ENCODE data around the gene TMED9.
A peak's percentile ranks its signal among the peaks of the same experiment; 100 is the strongest.
"Not testable (repeated sequence)": the region's sequence is repeated elsewhere in the genome, so short reads cannot be mapped to it uniquely, and the experiment has no call there.

TMED9 gene

DNA sequence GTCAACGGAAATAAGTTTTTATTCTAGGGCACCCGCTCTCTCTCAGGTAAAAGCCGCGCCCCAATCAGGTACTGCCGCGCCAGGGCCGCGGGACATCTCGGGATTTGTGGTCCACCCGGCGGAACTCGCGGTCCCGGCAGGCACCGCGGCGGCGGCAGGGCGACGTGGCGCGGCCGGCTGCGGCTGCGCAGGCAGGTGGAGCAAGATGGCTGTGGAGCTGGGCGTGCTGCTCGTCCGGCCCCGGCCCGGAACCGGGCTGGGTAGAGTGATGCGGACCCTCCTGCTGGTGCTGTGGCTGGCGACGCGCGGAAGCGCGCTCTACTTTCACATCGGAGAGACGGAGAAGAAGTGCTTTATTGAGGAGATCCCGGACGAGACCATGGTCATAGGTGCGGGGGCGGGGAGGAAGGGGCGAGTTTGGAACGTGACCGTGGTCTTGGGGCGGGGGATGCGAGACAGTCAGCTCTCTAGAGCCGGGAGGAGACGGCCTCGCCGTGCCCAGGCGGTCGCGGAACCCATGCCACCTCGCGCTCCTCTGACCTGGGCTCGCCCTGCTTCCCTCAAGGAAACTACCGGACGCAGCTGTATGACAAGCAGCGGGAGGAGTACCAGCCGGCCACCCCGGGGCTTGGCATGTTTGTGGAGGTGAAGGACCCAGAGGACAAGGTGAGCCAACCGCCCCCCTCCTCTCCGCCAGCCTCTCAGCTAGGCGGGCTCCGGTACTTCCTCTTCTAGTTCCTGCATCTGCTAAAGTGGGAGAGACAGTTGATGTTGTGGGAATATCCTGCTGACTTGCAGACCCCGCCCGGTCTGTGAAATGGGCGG, at the start of gene TMED9:
Gene TMED9, plus strand, starts transcription at position 194 of the 825 bp plus-strand sequence. Its CDS starts 12 bp downstream, at position 206.
- DNase-seq (ENCODE audit: low spot score): peak; percentile 88

DNA sequence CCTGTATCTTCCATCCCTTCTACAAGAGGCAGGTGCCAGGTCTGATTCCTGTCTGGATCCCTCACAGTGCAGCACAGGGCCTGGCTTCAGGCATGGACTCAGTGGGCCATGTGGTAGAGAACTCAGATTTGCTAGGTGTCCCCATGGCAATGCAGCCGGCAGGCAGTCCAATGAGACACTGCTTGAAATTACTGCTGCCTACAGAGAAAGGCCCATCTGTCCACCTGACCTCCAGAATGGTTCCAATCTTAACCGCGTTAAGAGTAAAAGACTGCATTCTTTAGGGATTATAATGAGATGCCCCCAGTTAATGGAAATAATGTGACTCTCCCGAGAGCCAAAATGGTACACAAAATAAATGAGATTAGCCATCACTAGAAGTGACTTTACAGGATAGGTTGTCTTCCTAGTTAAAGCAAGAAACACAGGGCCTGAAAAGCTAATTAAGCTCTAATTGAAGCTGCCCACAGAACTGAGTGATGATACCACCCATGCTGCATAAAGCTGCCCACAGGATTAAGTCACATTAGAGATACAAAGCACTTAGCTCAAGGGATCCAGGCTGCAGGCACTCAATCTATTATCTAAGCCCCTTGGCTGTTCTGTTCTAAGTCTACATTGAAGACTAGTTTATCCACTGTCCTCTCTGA, 49.1 kb upstream of the TMED9 start:
- DNase-seq (ENCODE audit: low spot score): no peak

DNA sequence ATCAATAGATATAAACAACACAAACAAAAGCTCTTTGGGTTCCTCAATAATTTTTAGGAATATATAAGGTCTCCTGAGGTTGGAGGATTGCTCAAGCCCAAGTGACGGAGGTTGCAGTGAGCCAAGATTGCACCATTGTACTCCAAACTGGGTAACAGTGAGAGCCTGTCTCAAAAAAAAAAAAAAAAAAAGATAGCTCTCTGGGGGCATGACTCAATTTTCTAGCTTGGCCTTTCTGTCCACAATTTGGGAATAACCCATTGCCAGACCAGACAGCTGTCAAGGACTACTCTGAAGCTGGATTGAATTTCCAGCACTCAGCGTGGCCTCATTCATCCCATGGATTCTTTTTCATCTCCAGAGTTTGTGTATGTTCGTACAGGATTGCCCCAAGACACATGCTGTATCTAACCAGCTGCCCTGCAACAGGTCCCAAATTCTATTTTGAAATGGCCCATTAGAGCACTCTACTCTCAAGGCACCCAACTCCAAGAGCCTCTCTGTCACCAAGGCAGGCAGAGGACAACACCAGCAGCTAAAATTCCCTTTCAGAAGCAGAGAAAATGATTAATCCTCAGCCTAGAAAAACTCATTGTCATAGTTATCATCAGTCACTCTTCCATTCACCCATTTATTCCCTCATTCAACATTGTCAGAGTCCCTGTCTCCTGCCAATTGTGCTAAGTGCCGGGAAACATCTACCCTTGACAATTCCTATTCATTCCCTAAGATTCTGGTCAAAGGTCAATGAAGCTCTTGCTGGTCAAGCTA, 46.3 kb upstream of the TMED9 start:
- DNase-seq (ENCODE audit: low spot score): no peak

DNA sequence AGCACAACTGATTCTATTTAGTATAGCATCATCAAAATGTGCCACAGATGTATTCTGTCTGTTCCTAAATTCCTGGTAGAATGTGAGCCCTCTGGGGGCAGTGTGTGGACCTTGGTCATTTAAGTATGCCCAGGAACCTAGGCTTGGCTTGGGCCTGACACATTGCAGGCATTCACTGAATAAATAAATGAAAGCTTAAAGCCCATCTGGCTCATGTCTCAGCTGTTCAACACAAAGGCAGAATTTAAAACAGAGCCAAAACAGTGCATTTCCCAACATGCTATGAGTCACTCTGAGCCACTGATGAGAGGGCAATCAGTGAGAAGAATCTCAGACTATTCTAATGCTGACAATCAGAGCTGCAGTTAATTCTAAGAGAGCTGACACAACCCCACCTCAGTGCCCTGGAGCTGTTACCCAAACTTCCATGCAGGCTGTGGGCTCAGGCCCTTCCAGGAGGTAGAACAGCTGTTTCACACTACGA, 45.7 kb upstream of the TMED9 start:
- no peak for DNase-seq (ENCODE audit: low spot score)

DNA sequence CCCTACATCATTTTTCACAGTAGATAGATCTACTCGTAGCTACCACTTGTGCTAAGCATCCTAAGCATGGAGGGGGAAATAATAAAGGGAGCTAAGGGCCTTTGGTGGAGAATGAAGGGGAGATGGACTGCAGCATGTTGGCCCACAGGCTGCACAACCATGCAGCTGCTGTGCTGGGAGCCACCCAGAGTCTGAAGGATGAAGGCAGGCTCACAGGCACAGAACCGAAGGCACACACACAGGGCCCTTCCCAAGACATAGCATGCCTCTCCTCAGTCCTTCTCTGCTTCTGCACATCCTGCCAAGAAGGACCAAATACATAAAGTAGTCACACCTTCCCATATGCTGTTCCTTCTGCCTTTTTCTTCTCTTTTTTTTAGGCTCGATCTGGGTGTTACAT, 44.3 kb upstream of the TMED9 start:
- DNase-seq (ENCODE audit: low spot score): no peak

DNA sequence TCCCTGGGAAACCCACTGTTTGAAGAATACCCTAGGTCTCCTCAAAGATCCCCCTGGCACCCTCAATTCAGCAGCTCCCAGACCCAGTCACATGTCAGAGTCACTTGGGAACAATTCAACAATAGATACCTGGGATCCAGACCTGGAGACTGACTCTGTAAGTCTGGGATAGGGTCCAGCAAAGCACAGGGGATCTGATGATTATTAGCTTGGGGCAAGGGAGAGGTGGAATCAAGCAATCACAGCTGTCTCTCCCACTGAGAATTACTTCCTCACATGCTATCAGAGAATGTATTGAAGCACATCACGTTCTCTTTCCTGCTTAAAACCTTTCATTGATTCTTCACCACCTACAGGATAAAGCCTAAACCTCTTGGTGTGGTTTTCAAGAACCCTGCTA, 43.5 kb upstream of the TMED9 start:
- DNase-seq (ENCODE audit: low spot score): no peak

DNA sequence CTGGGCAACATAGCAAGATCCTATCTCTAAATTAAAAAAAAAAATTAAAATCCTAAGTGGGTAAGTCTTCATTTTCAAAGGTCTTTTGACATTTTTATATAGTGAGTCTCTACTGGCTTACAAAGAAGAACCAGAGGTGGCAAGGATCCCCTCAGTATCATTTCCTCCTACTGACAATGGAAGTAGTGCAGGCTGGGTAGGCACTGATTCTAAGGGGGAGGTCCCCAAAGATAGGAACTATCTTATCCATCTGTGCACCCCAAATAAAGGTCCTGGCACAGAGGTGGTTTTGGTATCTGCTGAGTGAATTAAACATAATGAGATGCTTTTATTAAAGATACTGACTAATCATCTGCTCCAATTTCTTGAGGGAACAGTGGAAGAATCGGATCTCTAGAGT, 41.9 kb upstream of the TMED9 start:
- no peak for DNase-seq (ENCODE audit: low spot score)

DNA sequence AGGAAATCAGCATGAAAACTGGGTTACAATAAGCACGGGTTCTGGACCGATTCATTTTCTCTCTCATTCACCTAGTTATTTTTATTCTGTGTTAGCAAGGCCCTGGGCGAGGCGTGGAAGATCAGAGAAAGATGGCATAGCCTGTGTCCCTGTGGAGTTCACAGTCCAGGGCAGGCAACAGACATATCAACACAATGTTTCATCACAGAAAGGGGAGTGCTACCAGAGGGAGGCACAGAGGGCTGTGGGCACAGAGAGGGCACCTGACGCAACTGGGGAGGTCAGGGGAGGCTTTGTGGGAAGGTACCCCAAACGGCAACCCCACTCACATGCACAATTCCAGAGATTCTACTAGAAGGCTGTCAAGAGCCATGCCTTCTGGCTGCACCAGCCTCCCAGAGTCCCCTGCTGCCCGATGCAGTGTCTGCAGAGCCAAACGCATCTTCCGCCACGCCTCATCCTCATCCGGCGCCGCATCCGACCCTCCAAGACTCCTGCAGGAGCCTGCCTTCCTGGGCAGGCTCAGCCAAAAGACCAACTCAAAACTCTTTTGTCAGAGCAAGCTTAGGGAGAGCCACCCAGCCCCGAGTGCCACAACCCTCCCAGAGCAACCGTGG, 39.1 kb upstream of the TMED9 start:
- no peak for DNase-seq (ENCODE audit: low spot score)

DNA sequence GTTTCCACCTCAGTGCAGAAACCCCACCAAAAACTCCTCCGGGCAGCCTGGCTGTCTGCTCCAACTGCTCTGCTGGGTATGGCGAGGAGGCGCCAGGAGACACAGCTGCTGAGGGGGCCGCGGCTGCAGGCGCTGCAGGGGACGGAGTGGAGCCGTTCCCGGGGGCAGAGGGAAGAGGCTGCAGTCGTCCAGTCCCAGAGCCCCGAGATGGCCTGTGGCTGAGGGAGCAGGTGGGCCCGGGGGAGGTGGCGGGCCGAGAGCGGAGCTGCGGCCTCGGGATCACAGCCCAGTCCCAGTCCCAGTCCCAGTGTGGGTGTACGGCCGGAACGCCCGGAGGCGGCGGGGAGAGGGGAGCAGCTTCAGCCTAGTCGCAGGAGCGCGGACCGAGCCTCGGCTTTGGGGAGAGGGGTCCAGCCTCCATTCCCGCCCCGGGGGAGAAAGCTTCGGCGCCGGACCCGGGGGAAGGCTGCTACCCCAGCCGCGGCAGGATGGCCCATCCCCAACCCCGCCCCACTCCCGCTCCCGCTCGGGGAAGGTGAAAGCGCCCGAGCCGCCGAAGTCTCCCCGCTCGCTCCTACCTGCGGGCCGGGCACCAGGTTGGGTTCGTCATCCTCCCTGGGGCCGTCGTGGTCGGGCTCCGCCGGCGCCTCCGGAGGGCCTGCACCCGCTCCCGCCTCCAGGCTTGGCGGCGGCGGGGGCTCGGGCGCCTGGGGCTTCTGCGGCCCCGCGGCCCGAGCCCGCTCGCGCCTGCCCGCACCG, 38.2 kb upstream of the TMED9 start:
- DNase-seq (ENCODE audit: low spot score): peak; percentile 13

DNA sequence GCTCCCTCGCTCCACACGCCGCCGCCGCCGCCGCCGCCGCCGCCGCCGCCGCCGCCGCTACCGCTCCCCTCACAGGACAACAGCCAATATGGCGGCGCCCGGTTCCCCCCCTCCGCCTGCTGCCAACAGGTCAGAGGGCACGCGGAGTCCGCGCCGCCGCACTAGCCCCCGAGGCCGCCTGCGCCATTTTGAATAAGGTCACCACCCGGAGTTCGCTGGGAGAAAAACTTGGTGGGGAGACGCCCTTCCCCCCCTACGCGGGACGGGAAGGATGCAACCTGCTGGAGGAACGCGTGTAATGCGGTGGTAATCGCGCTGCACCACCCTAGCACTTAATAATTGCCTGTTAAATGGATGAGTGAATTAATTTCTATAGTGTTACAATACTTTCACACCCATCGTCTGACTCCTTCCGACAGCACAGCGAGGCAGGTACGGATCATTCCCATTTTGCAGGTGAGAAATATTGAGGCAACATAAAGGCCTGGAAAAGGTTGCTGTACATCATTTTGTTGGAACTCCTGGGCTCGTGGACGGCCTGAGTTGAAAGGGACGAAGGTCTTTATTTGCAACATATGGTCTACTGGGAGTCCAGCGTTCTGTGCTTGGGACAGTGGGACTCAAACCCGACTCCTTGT, 37.4 kb upstream of the TMED9 start, which contains the start of gene FAM193B:
Gene FAM193B, minus strand, starts transcription at position 90 of the 638 bp plus-strand sequence. CDS start 105 bp downstream, outside the sequence.
- DNase-seq (ENCODE audit: low spot score): peak; percentile 96

DNA sequence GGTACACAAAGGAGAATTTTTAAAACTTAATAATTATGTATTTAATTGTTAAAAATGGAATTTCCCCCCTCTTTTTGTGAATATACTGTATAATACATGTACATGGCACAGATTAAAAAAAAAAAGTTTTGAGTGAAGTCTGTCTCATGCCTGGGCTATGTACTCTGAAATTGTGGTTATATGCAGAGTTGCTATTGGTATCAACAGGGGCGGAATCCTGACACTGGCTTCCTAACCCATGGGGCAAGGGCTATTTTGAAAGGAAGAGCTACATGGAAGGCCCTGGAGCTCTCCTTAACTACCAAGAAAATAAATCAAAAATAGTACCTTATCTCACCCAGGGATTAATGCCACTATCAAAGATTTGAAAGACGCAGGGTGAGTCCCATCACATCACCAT, 36.8 kb upstream of the TMED9 start:
- DNase-seq (ENCODE audit: low spot score): no peak

DNA sequence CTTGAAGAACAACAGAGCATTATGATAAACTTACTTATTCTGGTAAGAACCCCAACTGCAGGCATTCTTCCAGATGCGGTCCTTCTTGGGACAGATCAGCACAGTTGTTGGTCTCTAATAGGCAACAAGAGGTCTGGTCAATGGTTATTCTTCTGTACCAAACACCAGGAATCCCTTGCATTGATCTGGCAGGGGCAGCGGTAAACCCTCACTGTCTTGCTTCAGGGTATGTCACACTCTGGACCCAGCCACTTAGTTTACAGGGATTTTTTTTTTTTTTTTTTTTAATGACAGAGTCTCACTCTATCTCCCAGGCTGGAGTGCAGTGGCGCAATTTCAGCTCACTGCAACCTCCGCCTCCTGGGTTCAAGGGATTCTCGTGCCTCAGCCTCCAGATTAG, 36.3 kb upstream of the TMED9 start:
- DNase-seq (ENCODE audit: low spot score): no peak

DNA sequence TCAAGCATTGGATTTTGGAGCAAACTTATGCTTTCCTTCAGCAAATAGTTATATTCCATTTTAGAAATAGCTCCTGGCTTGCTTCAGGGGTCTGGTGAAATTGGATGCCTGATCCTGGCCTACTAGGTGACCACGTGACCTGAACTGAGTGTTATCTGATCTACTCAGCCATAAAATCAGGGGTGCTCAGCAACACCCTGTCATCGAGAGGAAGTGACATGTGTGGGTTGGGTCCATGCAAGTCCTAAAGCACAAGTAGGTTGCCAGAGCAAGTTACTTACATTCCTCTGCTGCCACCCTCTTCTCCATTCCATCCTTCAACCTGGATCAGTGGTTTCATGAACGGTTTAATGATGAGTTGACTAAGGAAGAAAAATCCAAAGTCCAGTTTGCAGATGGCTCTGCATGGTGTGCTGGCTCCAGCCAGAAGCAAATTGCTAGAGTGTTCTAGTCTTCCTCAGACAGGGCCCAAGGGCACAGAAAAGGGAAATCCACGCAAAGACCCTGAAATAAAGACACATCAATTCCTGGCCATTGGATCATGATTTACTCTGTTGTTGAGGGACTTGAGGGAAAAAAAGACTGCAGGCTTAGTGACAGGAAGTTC, 34.9 kb upstream of the TMED9 start:
- DNase-seq (ENCODE audit: low spot score): peak; percentile 31

DNA sequence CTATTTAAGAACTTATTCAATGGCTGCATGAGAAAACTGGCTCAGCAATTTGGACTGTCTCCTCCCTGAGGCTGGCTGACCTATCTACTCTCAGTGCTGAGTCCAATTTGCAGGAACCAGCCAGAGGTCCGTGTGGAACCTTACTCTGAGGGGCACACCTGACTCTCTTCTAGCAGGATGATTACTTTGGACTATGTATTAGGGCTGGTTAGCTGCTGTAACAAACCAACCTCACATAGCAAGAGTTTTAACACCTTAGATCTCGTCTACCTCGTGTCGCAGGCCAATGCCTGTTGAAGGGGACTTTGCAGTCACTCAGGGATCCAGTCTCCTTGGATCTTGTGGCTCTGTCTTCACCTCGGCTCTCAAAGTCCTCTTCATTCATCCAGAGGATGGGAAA, 34.2 kb upstream of the TMED9 start:
- no peak for DNase-seq (ENCODE audit: low spot score)

DNA sequence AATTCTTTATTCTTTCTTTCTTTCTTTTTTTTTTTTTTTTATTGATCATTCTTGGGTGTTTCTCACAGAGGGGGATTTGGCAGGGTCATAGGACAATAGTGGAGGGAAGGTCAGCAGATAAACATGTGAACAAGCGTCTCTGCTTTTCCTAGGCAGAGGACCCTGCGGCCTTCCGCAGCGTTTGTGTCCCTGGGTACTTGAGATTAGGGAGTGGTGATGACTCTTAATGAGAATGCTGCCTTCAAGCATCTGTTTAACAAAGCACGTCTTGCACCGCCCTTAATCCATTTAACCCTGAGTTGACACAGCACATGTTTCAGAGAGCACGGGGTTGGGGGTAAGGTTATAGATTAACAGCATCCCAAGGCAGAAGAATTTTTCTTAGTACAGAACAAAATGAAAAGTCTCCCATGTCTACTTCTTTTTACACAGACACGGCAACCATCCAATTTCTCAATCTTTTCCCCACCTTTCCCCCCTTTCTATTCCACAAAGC, 32.5 kb upstream of the TMED9 start:
- DNase-seq (ENCODE audit: low spot score): not testable (repeated sequence)

DNA sequence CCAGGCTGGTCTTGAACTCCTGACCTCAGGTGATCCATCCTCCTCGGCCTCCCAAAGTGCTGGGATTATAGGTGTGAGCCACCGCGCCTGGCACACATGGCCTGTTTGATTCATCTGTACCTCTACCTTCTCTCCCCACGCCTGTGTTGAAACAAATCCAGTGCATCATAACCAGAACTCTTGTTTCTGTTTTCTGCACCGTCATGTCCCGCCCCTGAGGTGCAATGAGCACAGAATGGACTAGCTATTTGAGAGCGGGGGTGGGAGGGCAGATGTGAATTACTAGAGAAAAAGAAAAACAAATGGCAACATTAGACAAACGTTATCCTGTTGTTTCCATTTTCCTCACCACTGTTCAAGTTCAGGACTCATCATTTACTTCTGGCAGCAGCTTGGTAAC, 27.0 kb upstream of the TMED9 start:
- no peak for DNase-seq (ENCODE audit: low spot score)

DNA sequence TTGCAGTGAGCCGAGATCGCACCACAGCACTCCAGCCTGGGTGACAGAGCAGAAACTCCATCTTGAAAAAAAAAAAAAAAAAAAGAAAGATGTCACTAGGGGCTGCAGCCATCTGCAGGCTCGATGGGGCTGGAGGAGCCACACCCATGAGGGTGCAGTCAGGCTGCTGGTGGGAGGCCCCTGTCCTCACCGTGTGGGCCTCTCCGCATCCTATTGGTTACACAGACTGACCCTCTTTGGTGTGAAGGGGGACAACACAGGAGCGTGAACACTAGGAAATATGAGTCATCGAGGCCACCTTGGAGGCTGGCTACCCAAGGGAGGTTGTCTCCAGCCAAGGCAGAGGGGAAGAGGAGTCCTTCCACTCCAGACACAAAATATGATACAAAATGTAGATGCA, 23.7 kb upstream of the TMED9 start:
- DNase-seq (ENCODE audit: low spot score): no peak

DNA sequence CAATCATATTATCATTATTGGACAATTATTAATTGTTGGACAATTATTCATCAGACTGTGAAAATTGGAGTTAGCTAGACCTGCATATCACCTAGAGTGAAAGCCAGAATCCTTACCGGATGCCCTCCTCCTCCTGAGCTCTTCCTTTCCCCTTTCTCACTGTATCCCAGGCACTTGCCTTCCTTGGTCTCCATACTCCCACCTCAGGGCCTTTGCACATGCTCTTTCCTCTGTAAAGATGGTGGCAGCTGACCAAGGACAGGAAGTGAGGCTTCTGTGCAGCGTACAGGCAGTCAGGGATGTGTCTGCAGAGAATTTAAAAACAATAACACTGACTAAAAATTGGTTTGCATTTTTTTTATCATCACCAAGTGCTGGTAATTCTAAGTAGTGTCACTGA, 22.1 kb upstream of the TMED9 start:
- DNase-seq (ENCODE audit: low spot score): no peak

DNA sequence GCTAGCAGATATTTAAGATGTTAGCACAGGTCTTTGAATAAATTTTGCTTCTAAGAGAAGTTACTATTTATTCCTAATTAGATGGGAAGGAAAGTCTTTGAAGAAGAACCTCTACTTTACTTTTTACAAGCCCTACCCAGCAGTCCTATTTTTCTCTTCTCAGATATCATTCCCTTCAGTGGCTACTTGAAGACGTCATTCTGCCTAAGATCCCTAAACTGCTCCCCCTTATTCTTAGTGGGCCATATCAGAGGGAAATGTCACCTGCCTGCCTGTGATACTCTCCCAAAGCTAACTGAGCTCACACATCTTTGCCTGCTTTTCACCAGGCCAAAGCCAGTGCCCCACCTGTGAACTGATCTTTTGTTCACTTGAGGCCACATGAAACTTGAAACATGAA, 16.5 kb upstream of the TMED9 start:
- DNase-seq (ENCODE audit: low spot score): no peak

DNA sequence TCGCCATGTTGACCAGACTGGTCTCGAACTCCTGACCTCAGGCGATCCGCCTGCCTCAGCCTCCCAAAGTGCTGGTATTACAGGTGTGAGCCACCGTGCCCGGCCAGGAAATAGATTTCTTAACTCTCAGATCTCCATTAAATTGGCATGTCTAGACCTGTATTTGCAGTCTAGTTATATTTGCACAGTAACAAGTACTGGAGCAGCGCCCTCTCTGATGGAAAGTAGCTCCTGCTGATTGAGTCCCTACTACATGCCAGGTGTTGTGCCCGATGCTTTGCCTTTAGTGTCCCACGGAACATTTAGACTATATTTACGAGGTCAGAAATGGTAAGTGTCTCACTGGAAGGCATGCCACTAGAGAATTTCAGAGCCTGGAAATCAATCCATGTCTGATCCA, 15.8 kb upstream of the TMED9 start:
- DNase-seq (ENCODE audit: low spot score): no peak
